Kidney tubule cell (primary cell): ENCODE data around the gene DXO.
"Not testable (repeated sequence)": the region's sequence is repeated elsewhere in the genome, so short reads cannot be mapped to it uniquely, and the experiment has no call there.

Source experiments
- DNase-seq: peaks from one replicate; pipeline ENCODE4 v3.0.0-alpha.2; 2018; ENCODE audit warnings: low spot score

The DXO gene

DNA sequence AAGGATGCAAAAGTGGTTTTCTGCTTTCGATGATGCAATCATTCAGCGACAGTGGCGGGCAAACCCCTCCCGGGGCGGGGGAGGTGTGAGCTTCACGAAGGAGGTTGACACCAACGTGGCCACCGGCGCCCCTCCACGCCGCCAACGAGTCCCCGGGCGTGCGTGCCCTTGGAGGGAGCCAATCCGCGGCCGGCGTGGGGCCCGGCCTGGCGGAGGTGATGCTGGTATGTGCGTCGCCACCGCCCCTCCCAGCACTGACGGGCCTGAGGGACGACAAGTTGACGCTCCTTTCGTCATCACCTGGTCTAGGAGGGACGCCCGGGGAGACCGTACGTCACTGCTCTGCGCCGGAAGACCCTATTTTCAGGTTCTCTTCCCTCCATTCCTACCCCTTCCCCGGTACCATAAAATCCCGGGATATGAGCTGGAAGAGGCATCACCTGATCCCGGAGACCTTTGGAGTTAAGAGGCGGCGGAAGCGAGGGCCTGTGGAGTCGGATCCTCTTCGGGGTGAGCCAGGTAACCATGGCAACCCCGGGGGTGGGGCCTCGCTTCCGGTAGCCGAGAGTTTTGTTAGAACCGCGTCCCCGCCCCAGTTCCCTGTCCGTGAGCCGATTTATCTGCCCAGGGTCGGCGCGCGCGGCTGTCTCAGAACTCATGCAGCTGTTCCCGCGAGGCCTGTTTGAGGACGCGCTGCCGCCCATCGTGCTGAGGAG is at the start of gene DXO:
Gene DXO, minus strand, starts transcription at position 146 of the 716 bp plus-strand sequence. CDS start 463 bp downstream, outside the sequence.
- peak; percentile 98 for DNase-seq

DNA sequence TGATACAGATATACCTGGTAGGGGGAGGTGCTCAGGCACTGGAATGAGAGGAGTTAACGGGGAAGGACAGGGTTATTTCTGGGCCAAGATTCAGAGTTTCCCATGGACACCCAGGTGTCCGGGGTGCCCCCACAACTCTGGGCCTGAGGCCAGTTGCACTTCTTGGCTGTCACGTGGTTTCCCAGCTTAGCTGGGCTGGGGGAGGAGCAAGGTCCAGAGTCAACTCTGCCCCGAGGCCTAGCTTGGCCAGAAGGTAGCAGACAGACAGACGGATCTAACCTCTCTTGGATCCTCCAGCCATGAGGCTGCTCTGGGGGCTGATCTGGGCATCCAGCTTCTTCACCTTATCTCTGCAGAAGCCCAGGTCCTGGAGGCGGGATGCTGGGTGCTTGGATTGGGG is 42.6 kb upstream of the DXO start, which contains the start of gene C4B:
Gene C4B, plus strand, starts transcription at position 249 of the 400 bp plus-strand sequence. Its CDS starts 51 bp downstream, at position 300.
- DNase-seq: not testable (repeated sequence)

DNA sequence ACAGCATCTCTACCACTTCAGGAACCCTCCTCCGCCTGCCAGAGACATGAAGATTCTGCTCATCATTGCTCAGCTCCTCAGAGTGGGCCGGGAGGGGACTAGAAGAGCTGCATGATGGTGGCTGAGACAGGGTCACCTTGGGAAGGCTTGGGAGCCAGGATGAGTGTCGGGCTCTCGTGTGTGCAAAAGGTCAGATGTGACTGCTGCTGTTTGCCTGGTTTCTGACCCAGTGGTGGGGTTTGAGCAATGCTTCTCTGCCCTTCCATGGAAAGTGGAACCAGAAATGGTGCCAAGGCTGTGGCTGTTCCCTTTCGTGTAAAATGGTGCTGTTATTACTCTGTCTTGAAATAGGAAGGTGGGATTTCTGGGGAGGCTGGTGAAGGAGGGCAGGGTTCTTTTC is 41.8 kb upstream of the DXO start:
- DNase-seq: not testable (repeated sequence)

DNA sequence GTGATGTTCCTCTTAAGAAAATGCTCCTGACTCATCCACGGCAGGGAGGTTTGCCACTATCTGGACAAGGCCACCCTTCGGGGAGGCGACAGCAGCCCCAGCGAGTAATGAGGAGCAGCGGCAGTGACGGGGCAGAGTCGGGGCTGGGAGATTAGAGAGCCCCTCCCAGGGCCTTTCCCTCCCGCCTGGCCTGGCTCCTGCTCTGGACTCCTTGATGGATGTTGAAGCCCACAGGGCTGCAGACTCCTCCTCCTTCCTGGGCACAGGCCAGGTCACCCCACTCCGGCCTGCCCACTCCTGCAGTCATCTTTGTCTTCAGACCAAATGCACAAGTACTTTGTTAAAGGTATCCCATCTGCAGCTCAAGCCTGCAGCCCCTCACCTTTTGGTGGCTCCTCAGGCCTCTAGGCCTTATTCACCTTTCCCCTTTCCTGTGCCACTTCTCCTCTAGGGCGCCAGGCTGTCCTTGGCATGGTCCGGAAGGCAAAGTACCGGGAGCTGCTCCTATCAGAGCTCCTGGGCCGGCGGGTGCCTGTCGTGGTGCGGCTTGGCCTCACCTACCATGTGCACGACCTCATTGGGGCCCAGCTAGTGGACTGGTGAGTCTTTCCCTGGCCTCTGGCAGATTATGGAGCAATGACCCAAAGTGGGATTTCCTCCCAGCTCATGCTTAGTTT is 41.1 kb upstream of the DXO start:
- DNase-seq: not testable (repeated sequence)

DNA sequence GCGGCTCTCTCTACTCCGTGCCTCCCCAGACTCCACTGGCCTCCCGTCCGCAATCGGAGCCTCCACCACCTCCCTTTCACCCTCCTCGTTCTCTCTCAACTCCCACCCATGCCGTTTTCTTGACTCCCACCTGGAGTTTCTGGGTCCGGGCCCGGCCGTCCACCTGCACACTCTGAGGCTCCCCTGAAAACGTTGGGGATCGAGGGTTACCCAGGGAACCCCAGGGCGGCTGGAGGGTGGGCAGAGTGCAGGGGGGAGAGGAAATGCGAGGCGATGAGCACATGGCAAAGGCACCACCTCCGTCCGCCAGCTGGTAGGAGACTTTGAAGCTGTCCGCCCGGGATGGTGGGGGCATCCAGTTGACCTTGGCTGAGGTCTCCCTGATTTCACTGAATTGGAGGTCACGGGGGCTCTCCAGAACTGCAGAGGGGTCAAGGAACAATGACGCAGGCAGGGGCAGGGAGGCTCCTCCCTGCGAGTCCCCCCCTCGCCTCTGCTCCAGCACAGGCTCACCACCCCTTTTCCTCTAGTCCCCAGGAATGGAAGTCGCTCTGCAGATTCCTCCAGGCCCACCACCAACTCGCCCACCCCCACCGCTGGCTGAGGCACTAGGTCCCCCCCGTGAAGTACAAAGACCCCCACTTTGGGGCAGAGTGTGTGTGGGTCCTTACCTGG is 39.1 kb upstream of the DXO start:
- not testable (repeated sequence) for DNase-seq

DNA sequence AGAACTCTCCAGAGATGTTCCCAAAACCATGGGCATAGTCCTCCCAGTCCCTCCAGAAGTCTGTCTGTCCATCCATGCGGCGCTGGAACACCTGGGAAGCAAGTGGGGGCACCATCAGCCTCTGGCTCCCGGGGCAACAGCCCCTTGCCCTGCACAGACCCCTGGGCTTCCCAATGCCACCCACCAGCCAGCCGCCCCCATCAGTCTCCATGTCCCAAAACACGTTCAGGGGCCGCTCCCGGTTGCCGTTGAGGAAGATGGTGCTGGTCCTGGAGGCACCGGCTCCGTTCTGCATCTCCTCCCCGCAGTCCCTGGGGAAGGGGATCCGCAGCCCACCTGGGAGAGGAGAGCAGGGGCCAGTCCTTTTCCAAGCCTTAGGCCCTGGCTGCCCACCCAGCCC is 37.6 kb upstream of the DXO start:
- not testable (repeated sequence) for DNase-seq

DNA sequence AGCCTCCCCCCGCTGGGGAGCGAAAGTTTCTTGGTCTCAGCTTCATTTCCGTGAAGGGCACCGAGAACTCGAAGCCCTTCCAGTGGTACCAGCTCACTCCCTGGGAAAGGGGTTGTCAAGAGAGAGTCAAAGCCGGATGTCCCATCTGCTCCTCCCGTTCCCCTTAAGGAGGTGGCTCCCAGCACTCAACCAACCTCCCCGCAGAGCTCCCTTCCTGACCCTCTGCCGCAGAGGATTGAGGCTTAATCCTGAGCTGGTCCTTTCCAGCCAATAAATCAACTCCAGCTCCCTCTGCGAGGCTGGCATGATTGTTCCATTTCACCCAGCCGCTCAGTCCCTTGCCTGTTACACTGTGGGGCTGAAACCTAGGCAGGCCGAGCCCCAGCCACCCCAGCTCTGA is 36.7 kb upstream of the DXO start:
- DNase-seq: not testable (repeated sequence)

DNA sequence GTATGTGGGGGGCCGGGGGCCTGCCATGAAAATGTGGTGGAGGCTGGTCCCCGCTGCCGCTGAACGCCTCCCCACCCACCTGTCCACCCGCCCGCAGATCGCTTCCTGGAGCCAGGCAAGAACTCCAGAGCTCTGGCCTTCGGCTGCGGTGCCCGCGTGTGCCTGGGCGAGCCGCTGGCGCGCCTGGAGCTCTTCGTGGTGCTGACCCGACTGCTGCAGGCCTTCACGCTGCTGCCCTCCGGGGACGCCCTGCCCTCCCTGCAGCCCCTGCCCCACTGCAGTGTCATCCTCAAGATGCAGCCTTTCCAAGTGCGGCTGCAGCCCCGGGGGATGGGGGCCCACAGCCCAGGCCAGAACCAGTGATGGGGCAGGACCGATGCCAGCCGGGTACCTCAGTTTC is 36.1 kb upstream of the DXO start:
- DNase-seq: not testable (repeated sequence)

DNA sequence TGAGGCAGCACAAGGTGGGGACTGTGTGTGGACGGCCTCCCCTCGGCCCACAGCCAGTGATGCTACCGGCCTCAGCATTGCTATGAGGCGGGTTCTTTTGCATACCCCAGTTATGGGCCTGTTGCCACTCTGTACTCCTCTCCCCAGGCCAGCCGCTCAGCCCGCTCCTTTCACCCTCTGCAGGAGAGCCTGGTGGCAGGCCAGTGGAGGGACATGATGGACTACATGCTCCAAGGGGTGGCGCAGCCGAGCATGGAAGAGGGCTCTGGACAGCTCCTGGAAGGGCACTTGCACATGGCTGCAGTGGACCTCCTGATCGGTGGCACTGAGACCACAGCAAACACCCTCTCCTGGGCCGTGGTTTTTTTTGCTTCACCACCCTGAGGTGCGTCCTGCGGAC is 35.1 kb upstream of the DXO start:
- not testable (repeated sequence) for DNase-seq

DNA sequence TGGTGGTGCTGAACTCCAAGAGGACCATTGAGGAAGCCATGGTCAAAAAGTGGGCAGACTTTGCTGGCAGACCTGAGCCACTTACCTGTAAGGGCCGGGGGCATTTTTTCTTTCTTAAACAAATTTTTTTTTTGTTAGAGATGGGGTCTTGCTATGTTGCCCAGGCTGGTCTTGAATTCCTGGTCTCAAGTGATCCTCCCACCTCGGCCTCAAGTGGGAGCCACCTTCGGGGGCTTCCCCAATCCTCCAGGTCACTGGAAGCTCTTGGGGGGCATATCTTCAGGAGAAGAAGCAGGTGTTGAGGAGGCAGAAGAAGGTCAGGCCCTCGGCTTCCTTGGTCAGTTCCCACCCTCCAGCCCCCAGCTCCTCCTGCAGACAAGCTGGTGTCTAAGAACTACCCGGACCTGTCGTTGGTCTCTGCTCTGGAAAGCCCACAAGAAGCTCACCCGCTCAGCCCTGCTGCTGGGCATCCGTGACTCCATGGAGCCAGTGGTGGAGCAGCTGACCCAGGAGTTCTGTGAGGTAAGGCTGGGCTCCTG is 34.1 kb upstream of the DXO start:
- DNase-seq: not testable (repeated sequence)

DNA sequence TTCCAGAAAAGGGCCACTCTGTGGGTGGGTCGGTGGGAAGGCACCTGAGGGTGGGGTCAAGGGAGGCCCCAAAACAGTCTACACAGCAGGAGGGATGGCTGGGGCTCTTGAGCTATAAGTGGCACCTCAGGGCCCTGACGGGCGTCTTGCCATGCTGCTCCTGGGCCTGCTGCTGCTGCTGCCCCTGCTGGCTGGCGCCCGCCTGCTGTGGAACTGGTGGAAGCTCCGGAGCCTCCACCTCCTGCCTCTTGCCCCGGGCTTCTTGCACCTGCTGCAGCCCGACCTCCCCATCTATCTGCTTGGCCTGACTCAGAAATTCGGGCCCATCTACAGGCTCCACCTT is 33.6 kb upstream of the DXO start:
- not testable (repeated sequence) for DNase-seq

DNA sequence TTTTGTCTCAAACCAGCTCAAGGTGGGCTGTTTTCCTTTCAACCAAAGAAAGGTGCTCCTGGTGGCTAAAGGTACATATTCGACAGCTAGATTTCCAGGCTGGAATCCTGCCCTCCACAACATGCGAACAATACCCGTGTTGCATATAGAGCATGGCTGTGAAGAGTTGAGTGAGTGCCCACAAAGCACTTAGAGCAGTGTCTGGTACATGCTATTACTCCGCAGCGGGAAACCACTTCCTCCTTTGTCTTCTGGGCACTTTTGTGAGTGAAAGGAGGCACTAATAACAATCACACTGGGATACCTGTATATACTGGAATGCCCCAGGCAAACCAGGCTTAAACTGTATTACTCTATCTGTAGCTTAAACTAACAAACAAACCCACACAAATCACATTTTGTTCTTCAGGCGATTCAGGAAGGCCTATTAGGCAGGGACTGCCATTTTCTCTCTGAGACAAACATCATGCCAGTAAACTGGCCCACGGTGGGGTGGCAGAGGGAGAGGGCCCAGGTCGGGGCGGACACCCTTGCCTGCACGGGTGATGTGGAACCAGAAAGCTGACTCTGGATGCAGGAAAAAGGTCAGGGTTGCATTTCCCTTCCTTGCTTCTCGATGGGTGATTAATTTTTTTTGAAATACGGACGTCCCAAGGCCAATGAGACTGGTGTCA is 33.1 kb upstream of the DXO start:
- not testable (repeated sequence) for DNase-seq

DNA sequence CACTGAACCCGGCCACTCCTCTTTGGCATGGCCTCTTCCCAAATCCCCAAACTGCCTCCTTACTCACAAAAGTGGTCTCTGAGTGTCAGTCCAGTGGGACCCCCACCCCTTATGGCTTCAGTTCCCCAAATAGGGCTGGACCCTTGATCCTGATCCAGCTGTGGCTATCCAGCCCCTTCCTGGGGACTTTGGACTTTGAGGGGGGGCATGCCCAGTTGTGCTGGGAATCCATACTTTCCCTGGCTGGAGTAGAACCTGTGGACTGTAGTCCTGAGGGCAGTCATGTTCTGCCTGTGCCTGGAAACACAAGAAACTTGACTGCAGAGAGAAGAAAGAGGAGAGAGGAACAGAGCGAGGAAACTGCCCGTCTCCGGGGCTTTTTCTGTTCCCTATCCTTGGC is 32.5 kb upstream of the DXO start:
- DNase-seq: not testable (repeated sequence)

DNA sequence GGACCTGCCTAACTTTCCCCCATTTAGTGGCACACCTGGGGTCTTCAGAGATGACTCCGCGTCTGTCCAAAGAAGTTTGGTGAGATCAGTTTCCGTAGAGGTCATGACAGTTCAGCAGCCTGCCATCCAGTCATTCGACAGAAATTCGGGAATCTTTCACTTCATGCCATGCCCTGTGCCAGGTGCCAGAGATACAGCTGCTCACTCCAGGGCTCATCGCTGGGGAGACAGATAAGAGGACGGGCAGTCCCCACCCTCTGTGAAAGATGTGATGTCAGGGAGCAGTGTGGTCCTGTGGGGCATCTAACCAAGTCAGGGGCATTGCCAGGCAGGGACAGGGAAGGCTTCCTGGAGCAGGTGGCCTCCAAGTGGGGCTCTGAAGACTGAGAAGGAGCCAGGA is 31.4 kb upstream of the DXO start:
- not testable (repeated sequence) for DNase-seq

DNA sequence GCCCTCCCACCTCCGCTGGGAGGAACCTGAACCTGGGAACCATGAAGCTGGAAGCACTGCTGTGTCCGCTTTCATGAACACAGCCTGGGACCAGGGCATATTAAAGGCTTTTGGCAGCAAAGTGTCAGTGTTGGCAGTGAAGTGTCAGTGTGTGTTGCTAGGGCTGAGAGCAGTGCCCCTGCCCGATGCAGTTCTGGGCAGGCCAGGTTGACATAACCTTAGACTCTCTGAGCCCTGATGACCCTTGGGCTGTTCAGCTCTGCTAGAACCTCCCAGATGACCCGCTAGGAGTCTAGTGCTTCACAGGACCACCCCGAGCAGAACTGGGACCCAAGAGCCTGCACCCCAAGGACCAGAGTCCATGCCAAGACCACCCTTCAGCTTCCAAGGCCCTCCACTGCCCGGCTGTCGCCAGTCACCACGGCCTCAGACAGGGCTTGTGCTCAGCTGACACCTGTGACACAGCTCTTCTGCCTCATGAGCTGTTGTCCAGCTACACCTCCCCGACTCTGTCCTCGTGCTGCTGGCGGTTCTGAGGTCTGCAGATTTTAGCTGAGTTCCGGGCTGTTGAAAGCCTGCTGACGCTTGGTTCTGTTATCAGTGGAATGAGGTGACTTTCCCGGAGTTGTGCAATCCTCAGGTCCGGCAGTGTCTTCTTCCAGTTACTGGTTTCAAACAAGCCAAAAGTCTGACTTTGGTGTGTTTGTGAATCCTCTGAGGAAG is 30.8 kb upstream of the DXO start:
- DNase-seq: not testable (repeated sequence)

DNA sequence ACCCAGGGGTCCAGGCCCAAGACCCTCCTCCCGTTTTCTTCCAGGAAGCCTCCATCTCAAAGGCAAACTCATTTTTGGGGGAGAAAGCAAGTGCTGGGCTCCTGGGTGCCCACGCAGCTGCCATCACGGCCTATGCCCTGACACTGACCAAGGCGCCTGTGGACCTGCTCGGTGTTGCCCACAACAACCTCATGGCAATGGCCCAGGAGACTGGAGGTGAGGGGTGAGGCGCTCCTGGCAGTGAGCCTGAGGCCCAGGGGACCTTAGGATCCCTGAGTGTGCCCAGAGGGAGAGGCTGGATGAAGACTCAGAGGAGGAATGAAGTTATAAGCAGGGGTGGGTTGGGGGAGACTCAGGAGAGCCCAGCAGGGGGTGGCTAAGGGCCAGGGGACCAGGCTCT is 24.4 kb upstream of the DXO start:
- not testable (repeated sequence) for DNase-seq

DNA sequence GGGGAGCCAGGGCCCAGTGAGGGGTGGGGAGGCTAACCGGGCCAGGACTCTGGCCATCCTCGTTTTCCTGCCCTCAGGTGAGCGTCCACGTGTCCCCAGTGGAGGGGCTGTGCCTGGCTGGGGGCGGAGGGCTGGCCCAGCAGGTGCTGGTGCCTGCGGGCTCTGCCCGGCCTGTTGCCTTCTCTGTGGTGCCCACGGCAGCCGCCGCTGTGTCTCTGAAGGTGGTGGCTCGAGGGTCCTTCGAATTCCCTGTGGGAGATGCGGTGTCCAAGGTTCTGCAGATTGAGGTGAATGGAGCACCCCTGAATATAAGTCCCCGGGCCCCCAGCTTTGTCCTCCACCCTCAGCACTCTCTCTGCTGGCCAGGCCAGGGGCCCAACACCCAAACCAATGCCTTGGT is 22.5 kb upstream of the DXO start:
- DNase-seq: not testable (repeated sequence)

DNA sequence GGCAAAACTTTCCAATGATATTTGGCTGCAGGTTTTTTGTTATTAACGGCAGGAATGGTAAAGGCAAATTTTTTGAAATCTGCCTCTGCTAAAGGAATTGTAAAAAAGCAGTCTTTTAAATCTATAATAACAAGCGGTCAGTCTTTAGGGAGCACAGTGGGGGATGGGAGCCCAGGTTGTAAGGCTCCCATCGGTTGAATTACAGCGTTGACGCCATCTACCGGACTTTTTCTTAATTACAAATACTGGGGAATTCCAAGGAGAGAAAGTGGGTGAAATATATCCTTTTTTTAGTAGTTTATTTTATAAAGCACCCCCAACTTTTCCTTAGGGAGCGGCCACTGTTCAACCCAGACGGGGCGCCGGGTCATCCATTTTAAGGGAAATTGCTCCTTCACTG is 17.4 kb upstream of the DXO start:
- not testable (repeated sequence) for DNase-seq

DNA sequence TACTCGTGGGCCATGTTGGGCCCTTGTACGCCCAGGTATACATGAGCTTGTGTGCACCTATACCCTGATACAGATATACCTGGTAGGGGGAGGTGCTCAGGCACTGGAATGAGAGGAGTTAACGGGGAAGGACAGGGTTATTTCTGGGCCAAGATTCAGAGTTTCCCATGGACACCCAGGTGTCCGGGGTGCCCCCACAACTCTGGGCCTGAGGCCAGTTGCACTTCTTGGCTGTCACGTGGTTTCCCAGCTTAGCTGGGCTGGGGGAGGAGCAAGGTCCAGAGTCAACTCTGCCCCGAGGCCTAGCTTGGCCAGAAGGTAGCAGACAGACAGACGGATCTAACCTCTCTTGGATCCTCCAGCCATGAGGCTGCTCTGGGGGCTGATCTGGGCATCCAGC is 9.8 kb upstream of the DXO start, which contains the start of gene C4A:
Gene C4A, plus strand, starts transcription at position 314 of the 400 bp plus-strand sequence. Its CDS starts 51 bp downstream, at position 365.
- DNase-seq: not testable (repeated sequence)

DNA sequence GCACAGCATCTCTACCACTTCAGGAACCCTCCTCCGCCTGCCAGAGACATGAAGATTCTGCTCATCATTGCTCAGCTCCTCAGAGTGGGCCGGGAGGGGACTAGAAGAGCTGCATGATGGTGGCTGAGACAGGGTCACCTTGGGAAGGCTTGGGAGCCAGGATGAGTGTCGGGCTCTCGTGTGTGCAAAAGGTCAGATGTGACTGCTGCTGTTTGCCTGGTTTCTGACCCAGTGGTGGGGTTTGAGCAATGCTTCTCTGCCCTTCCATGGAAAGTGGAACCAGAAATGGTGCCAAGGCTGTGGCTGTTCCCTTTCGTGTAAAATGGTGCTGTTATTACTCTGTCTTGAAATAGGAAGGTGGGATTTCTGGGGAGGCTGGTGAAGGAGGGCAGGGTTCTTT is 9.1 kb upstream of the DXO start:
- DNase-seq: not testable (repeated sequence)

DNA sequence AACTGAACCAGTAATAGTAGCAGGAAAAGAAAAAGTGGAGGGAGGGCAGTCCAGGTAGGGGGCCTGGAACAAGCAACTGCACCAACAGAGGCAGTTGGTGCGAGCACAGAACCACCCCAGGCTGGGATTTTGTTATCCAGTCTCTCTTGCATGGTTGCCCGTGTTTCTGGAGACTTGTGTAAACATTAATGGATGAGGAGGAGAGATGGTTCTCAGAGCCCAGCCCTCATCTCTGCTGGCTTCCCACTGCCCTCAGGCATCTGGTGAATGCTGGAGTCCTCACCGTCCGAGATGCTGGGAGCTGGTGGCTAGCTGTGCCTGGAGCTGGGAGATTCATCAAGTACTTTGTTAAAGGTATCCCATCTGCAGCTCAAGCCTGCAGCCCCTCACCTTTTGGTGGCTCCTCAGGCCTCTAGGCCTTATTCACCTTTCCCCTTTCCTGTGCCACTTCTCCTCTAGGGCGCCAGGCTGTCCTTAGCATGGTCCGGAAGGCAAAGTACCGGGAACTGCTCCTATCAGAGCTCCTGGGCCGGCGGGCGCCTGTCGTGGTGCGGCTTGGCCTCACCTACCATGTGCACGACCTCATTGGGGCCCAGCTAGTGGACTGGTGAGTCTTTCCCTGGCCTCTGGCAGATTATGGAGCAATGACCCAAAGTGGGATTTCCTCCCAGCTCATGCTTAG is 8.4 kb upstream of the DXO start:
- DNase-seq: not testable (repeated sequence)
